ACC112 (cell line): ENCODE data around the gene SV2B.

Experiments used
- H2AFZ ChIP-seq: fragments of 200-600 bp; sonication (generic); one replicate; pipeline ENCODE4 v1.6.0; 2017; ENCODE audit warnings: antibody characterized with exemption, low read length; ENCODE audit not compliant: unreplicated experiment
- H3K27ac ChIP-seq: fragments of 200-600 bp; sonication (generic); 2 replicates; pipeline ENCODE4 v1.5.1; 2014; ENCODE audit warnings: low read depth, mild to moderate bottlenecking, antibody characterized with exemption, low read length, moderate library complexity
- H3K27me3 ChIP-seq: fragments of 200-600 bp; sonication (generic); 2 replicates; pipeline ENCODE4 v1.6.1; 2014; ENCODE audit warnings: mild to moderate bottlenecking, antibody characterized with exemption, low read length, moderate library complexity, mixed read lengths; ENCODE audit not compliant: insufficient read depth
- H3K36me3 ChIP-seq: fragments of 200-600 bp; sonication (generic); 2 replicates; pipeline ENCODE4 v1.6.1; 2016; ENCODE audit warnings: mild to moderate bottlenecking, antibody characterized with exemption, low read length, moderate library complexity, mixed read lengths; ENCODE audit not compliant: insufficient read depth
- H3K4me1 ChIP-seq: fragments of 200-600 bp; sonication (generic); one replicate; pipeline ENCODE4 v1.6.1; 2016; ENCODE audit warnings: low read length, mixed read lengths; ENCODE audit not compliant: insufficient read depth, unreplicated experiment, control insufficient read depth
- H3K4me3 ChIP-seq: fragments of 200-600 bp; sonication (generic); 2 replicates; pipeline ENCODE4 v1.5.1; 2014; ENCODE audit warnings: mild to moderate bottlenecking, low read depth, low read length
- H3K79me2 ChIP-seq: fragments of 200-600 bp; sonication (generic); one replicate; pipeline ENCODE4 v1.6.0; 2016; ENCODE audit warnings: low read length; ENCODE audit not compliant: control insufficient read depth, unreplicated experiment, insufficient read depth

Gene SV2B

GRCh38 chr15:91252322-91252721 lies 152.3 kb downstream of the SV2B start:
- H3K79me2 ChIP-seq, result no peaks in the 10 kb centered on the region
- H2AFZ ChIP-seq, result no peak overlapping the region
- no peaks in the 10 kb centered on the region for H3K4me1 ChIP-seq
- H3K36me3 ChIP-seq, result no peaks in the 10 kb centered on the region
- peaks cover 10% of the 10 kb centered on the region; the same call in 1 of the 2 replicates for H3K27me3 ChIP-seq
- H3K27ac ChIP-seq, result no peak overlapping the region
- no peak overlapping the region for H3K4me3 ChIP-seq

GRCh38 chr15:91252756-91253155 lies 152.7 kb downstream of the SV2B start:
- H3K4me1 ChIP-seq, result no peaks in the 10 kb centered on the region
- H3K79me2 ChIP-seq, result no peaks in the 10 kb centered on the region
- no peak overlapping the region for H3K4me3 ChIP-seq
- no peak overlapping the region for H3K27ac ChIP-seq
- no peaks in the 10 kb centered on the region for H3K36me3 ChIP-seq
- peaks cover 10% of the 10 kb centered on the region; the same call in 1 of the 2 replicates for H3K27me3 ChIP-seq
- no peak overlapping the region for H2AFZ ChIP-seq

- no peaks in the 10 kb centered on the region for H3K36me3 ChIP-seq
- no peaks in the 10 kb centered on the region for H3K79me2 ChIP-seq
- no peak overlapping the region for H2AFZ ChIP-seq
- H3K27me3 ChIP-seq, result peaks cover 10% of the 10 kb centered on the region; the same call in 1 of the 2 replicates
- no peaks in the 10 kb centered on the region for H3K4me1 ChIP-seq
- H3K4me3 ChIP-seq, result no peak overlapping the region
- H3K27ac ChIP-seq, result no peak overlapping the region
Observed at GRCh38 chr15:91253605-91254004, 153.5 kb downstream of the SV2B start.

GRCh38 chr15:91254766-91255165 lies 154.7 kb downstream of the SV2B start:
- H3K27me3 ChIP-seq, result peaks cover 10% of the 10 kb centered on the region; the same call in 1 of the 2 replicates
- H3K4me3 ChIP-seq, result no peak overlapping the region
- no peaks in the 10 kb centered on the region for H3K79me2 ChIP-seq
- H3K27ac ChIP-seq, result no peak overlapping the region
- H3K36me3 ChIP-seq, result no peaks in the 10 kb centered on the region
- no peak overlapping the region for H2AFZ ChIP-seq
- no peaks in the 10 kb centered on the region for H3K4me1 ChIP-seq

GRCh38 chr15:91255670-91256192 lies 155.7 kb downstream of the SV2B start:
- H3K79me2 ChIP-seq, result no peaks in the 10 kb centered on the region
- H3K4me3 ChIP-seq, result no peak overlapping the region
- no peaks in the 10 kb centered on the region for H3K36me3 ChIP-seq
- H2AFZ ChIP-seq, result no peak overlapping the region
- H3K4me1 ChIP-seq, result no peaks in the 10 kb centered on the region
- H3K27me3 ChIP-seq, result peaks cover 10% of the 10 kb centered on the region; the same call in 1 of the 2 replicates
- no peak overlapping the region for H3K27ac ChIP-seq

GRCh38 chr15:91257746-91258414 lies 157.8 kb downstream of the SV2B start:
- Histone ChIP-seq H3K4me3 (no peak overlapping the region), H2AFZ (no peak overlapping the region), H3K4me1 (no peaks in the 10 kb centered on the region), H3K79me2 (no peaks in the 10 kb centered on the region), H3K36me3 (no peaks in the 10 kb centered on the region), H3K27me3 (peaks cover 11% of the 10 kb centered on the region; the same call in 1 of the 2 replicates), H3K27ac (no peak overlapping the region)

GRCh38 chr15:91258415-91258759 lies 158.3 kb downstream of the SV2B start:
- Histone ChIP-seq H3K36me3 (no peaks in the 10 kb centered on the region), H2AFZ (no peak overlapping the region), H3K4me1 (no peaks in the 10 kb centered on the region), H3K27me3 (peaks cover 16% of the 10 kb centered on the region; the same call in 1 of the 2 replicates), H3K27ac (no peak overlapping the region), H3K79me2 (no peaks in the 10 kb centered on the region), H3K4me3 (no peak overlapping the region)

- Histone ChIP-seq H3K36me3 (no peaks in the 10 kb centered on the region), H2AFZ (no peak overlapping the region), H3K4me3 (no peak overlapping the region), H3K27ac (no peak overlapping the region), H3K27me3 (peaks cover 23% of the 10 kb centered on the region; the same call in 1 of the 2 replicates), H3K79me2 (no peaks in the 10 kb centered on the region), H3K4me1 (no peaks in the 10 kb centered on the region)
Observed at GRCh38 chr15:91259077-91259476, 159.0 kb downstream of the SV2B start.

- H3K27ac ChIP-seq, result no peak overlapping the region
- H3K27me3 ChIP-seq, result peaks cover 29% of the 10 kb centered on the region; the same call in 1 of the 2 replicates
Observed at GRCh38 chr15:91261345-91261744, 161.3 kb downstream of the SV2B start.

GRCh38 chr15:91263632-91264531 lies 163.8 kb downstream of the SV2B start:
- no peak overlapping the region for H3K4me3 ChIP-seq
- H3K36me3 ChIP-seq, result no peaks in the 10 kb centered on the region
- H2AFZ ChIP-seq, result no peak overlapping the region
- no peak overlapping the region for H3K27ac ChIP-seq
- H3K4me1 ChIP-seq, result no peaks in the 10 kb centered on the region
- peaks cover 47% of the 10 kb centered on the region; the same call in 1 of the 2 replicates for H3K27me3 ChIP-seq
- H3K79me2 ChIP-seq, result no peaks in the 10 kb centered on the region

More at GRCh38 chr15:91261345-91261744, 161.3 kb downstream of the SV2B start:
- Histone ChIP-seq H3K36me3 (no peaks in the 10 kb centered on the region), H3K79me2 (no peaks in the 10 kb centered on the region), H2AFZ (no peak overlapping the region), H3K4me3 (no peak overlapping the region), H3K4me1 (no peaks in the 10 kb centered on the region)
